Measurements from ENCODE around the gene KIZ. TPM values are rescaled to one million over a fixed set of nuclear protein-coding genes. Genes with fewer than 3 reads are reported as not detected.

KIZ gene
- total and polyA plus RNA-seq, 2 of the 4 experiments (the other 2 are of a cell fraction): 9.9 to 14.0 TPM

DNA sequence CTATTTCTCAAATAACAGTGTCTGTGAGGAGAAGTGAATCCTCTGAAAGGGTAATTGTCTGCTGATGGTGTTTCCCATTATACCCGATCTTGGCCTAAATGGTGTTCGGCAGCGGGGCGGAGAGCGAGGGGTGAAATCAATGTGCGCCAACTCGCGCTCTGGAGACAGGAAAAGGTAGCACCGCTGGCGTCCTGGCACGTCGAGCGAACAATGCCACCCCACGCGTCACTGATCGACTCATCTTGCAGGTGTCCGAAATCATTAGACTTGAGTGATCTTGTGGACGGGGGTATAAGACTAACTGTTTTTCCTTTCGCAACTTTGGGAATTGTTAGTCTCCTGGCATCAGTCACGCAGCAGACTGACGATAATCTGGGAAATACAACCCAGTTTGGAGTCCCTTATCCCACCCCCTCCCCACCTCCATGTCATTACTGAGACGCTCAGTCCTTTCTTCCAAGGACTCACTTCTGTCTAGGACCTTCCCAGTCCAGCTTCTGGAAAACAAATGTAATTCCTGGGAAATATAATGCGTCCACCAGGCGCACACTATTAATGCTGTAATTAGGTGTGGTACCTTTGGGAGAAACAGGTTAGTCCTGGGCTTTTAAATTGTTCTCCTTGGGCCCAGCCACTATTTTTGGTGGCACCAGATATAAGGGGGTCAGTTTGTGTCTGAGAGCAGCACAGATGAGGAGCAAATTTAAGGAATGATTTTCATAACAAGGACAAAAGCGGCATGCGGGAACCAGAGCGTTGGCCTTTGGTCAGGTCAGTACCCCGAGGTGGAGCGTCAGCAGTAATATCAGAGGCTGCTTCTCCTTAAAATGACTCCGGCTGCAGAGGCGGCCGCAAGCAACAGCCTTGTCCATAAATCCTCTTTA is 22.1 kb upstream of the KIZ start:
- in situ Hi-C loops (cut with MboI; ENCODE audit: low sequenced_read_pairs) (no loop called here), dilution Hi-C loops (cut with HindIII; ENCODE audit: low sequenced_read_pairs, unreplicated experiment) (no loop called here), intact Hi-C loops (cut with micrococcal nuclease) (no loop called here)
- Histone ChIP-seq H3K18ac (ENCODE audit: low read depth, low read length) (no peak overlapping the region), H3K27ac (ENCODE audit: insufficient read depth, low read length) (no peak overlapping the region), H2BK5ac (ENCODE audit: low read depth, low read length, poor library complexity, severe bottlenecking) (no peak overlapping the region), H3K4me1 (ENCODE audit: control insufficient read depth, insufficient read depth, low read length) (peaks cover 5% of the 10 kb centered on the region; the same call in 1 of the 2 replicates), H3K4me2 (ENCODE audit: low read depth, low read length) (no peak overlapping the region), H3K9me3 (ENCODE audit: control insufficient read depth, insufficient read depth, low read length) (peaks cover 5% of the 10 kb centered on the region), H3K56ac (ENCODE audit: extremely low read depth, insufficient read depth, low read length) (no peak overlapping the region), H2AK5ac (ENCODE audit: low read depth, low read length) (no peak overlapping the region), H4K8ac (ENCODE audit: low read depth in 2 of 2, low read length in 2 of 2) (no peak overlapping the region), H3K79me1 (ENCODE audit: low read depth in 1 of 2, low read length in 2 of 2) (no peaks in the 10 kb centered on the region), H2BK15ac (ENCODE audit: low read depth, low read length) (no peak overlapping the region), H4K5ac (ENCODE audit: low read depth, low read length) (no peak overlapping the region), H2AK9ac (replicated peaks; ENCODE audit: low read depth, low read length, poor library complexity) (no peak overlapping the region), H3K4ac (ENCODE audit: low read depth, low read length) (no peak overlapping the region), H4K20me1 (ENCODE audit: insufficient read depth, low read length) (no peaks in the 10 kb centered on the region), H3K9ac (ENCODE audit: low read depth, low read length) (no peak overlapping the region), H3K9me1 (ENCODE audit: insufficient read depth, low read length) (no peaks in the 10 kb centered on the region; the same call in 1 of the 2 replicates), H3K14ac (replicated peaks; ENCODE audit: low read depth, low read length) (no peak overlapping the region), H4K91ac (ENCODE audit: insufficient read depth, low read depth, low read length) (no peak overlapping the region), H3K23ac (ENCODE audit: low read depth, low read length) (no peak overlapping the region), H3K36me3 (ENCODE audit: control insufficient read depth, insufficient read depth, low read length) (no peaks in the 10 kb centered on the region), H2BK20ac (ENCODE audit: low read depth, low read length) (no peak overlapping the region), H2BK120ac (ENCODE audit: low read depth, low read length) (no peak overlapping the region), H2AFZ (replicated peaks; ENCODE audit: low read length, poor library complexity) (no peak overlapping the region), H3K27me3 (ENCODE audit: control insufficient read depth, insufficient read depth, low read length) (peaks cover 89% of the 10 kb centered on the region), H3K4me3 (ENCODE audit: insufficient read depth, low read depth, low read length) (no peak overlapping the region)
- no TSS peak for BruUV-seq (replicated peaks)
- ATAC-seq (ENCODE audit: low read depth): no peak
- TF ChIP-seq CEBPB (IDR thresholded peaks at IDR 0.05; ENCODE audit: low read depth, low read length) (no peak), MAZ (IDR thresholded peaks at IDR 0.05; ENCODE audit: borderline replicate concordance, low read depth, low read length) (no peak)
- ChIA-PET POLR2A (ENCODE audit: unreplicated experiment) (no interaction called here), CTCF (interaction anchor here (0.7 kb wide), 1 partner anchor 125 kb away, joined by 3 read pairs; no protein-coding TSS in a partner anchor)
- 15% methylated on average over 4 of the region's 32 CpGs; no CpG with 5 or more reads in 1 of the 2 experiments for WGBS, 2 experiments (ENCODE audit: extremely low coverage in 2 of 2, insufficient read length in 1 of 2)
- DNase-seq: no peak

Measured in IMR-90 (cell line).